A673 (cell line): ENCODE measurements around the gene HBB.

Experiments
- EZH2 ChIP-seq: fragments of 200-600 bp; sonication (generic); IDR thresholded peaks from 2 replicates; pipeline ENCODE4 v1.6.1; 2017; ENCODE audit warnings: borderline replicate concordance, low read depth, mild to moderate bottlenecking, mixed read lengths, antibody characterized with exemption, low read length; ENCODE audit not compliant: poor library complexity, severe bottlenecking
- TF ChIP-seq, protein P1 (sequence below): fragments of 300-800, 200-600 bp; sonication (generic); conservative IDR thresholded peaks from 2 replicates; pipeline ENCODE4 v1.5.1; 2017; ENCODE audit warnings: low read depth, mild to moderate bottlenecking, antibody characterized with exemption, low read length, moderate library complexity, mixed read lengths

GRCh38 chr11:5258543-5259262, 31.8 kb upstream of the HBB start:
- TF ChIP-seq, protein P1, sequence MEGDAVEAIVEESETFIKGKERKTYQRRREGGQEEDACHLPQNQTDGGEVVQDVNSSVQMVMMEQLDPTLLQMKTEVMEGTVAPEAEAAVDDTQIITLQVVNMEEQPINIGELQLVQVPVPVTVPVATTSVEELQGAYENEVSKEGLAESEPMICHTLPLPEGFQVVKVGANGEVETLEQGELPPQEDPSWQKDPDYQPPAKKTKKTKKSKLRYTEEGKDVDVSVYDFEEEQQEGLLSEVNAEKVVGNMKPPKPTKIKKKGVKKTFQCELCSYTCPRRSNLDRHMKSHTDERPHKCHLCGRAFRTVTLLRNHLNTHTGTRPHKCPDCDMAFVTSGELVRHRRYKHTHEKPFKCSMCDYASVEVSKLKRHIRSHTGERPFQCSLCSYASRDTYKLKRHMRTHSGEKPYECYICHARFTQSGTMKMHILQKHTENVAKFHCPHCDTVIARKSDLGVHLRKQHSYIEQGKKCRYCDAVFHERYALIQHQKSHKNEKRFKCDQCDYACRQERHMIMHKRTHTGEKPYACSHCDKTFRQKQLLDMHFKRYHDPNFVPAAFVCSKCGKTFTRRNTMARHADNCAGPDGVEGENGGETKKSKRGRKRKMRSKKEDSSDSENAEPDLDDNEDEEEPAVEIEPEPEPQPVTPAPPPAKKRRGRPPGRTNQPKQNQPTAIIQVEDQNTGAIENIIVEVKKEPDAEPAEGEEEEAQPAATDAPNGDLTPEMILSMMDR, result no peak
- no peak for TF ChIP-seq EZH2
